ENCODE results near the gene COQ10A. TPM values are rescaled to one million over a fixed set of nuclear protein-coding genes. Genes with fewer than 3 reads are reported as not detected.

The COQ10A gene
- total and polyA plus RNA-seq, 4 donors = 3.2 to 40.7 (median 15.5) TPM

DNA sequence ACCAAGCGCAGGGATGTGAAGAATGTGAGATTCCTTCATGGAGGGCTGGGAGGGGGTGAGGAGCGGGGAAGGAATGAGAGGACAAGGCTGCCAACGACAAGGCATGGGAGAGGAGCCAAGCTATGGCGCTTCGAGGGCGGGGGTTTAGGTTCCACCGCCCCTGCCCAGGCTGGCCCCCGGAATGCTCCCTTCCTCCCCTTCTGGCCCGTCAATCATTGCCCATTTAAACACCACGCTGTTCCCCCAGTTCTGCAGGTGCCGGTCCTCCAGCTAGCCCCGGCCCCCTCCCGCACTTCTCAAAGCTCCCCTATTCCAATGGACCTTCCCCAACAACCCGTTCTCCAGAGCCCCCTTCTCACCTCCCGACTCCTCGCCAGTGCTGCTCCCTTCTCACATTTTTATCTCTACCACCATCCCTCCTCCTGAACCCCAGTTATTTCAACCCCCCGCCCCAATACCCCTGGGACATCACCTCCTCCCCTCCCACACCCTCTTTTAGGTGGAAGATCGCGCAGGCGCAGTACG is 45.4 kb upstream of the COQ10A start (continued):
- TF ChIP-seq, protein P1, sequence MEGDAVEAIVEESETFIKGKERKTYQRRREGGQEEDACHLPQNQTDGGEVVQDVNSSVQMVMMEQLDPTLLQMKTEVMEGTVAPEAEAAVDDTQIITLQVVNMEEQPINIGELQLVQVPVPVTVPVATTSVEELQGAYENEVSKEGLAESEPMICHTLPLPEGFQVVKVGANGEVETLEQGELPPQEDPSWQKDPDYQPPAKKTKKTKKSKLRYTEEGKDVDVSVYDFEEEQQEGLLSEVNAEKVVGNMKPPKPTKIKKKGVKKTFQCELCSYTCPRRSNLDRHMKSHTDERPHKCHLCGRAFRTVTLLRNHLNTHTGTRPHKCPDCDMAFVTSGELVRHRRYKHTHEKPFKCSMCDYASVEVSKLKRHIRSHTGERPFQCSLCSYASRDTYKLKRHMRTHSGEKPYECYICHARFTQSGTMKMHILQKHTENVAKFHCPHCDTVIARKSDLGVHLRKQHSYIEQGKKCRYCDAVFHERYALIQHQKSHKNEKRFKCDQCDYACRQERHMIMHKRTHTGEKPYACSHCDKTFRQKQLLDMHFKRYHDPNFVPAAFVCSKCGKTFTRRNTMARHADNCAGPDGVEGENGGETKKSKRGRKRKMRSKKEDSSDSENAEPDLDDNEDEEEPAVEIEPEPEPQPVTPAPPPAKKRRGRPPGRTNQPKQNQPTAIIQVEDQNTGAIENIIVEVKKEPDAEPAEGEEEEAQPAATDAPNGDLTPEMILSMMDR (IDR thresholded peaks at IDR 0.05; ENCODE audit: low read depth, low read length, missing input control) = no peak
- TF ChIP-seq, protein P2, sequence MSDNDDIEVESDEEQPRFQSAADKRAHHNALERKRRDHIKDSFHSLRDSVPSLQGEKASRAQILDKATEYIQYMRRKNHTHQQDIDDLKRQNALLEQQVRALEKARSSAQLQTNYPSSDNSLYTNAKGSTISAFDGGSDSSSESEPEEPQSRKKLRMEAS (IDR thresholded peaks at IDR 0.05) = no peak
- no peak for TF ChIP-seq FOXA2 (IDR thresholded peaks at IDR 0.05)
- TF ChIP-seq NR2F2 (IDR thresholded peaks at IDR 0.05) = no peak
- no peak for TF ChIP-seq GABPA (IDR thresholded peaks at IDR 0.05 in 1 of 2, conservative IDR thresholded peaks at IDR 0.05 in 1 of 2)
- no peak for TF ChIP-seq YY1 (IDR thresholded peaks at IDR 0.05)
- TF ChIP-seq HNF4A (conservative IDR thresholded peaks at IDR 0.05) = no peak
- TF ChIP-seq EGR1 (IDR thresholded peaks at IDR 0.05; ENCODE audit: low read depth in 2 of 2) = no peak
- no peak for TF ChIP-seq HNF4G (IDR thresholded peaks at IDR 0.05)

DNA sequence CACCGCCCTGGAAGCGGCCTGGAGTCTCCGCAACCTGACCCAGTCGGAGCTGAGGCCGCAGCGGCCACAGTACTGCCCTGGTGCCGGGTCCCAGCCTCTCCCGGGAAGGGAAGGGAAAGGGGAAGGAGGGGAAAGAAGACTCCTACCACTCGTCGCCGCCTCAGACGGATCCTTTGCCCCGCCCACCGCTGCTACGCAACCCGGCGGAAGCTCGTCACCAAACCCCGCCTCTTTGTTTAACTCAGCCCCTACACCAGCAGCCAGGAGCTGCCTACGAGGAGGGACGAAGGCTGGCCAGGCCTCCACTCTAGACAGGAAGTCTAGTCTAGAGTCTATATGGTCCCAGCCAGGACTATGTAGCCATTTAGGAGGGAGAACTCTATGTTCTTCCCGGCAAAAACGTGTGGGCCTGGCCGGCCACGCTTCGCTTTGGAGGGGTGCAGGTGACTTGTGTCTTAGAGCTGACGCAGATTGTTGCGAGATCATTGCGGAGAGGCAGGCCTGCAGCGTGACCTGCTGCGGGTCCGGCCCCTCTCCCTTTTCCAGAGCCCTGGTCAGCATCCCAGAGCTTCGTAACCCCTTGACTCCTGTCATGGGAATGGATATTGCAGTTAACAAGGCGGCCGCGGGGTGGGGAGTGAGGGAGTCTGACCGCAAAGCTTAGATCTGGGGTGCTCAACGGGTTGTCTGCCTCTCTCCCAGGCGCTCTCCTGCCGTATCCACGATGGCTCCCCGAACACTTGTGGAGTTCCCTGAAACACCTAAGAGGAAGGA is 44.8 kb upstream of the COQ10A start, which contains the start of gene RNF41:
Gene RNF41 (minus strand): TSS at position 166 of the 774 bp plus-strand sequence. CDS start 7,875 bp downstream, outside the sequence.
- H3K27me3 ChIP-seq (ENCODE audit: control insufficient read depth in 4 of 4, insufficient read depth in 4 of 4, low read length in 3 of 4) = no peaks in the 10 kb centered on the region
- H3K4me1 ChIP-seq (ENCODE audit: control insufficient read depth in 4 of 4, insufficient read depth in 4 of 4, low read length in 3 of 4) = peaks cover 4 to 42% (median 31%) of the 10 kb centered on the region in 4 donors
- TF ChIP-seq, protein P1 (IDR thresholded peaks at IDR 0.05; ENCODE audit: low read depth, low read length, missing input control) = no peak
- TF ChIP-seq JUND (IDR thresholded peaks at IDR 0.05) (peak in 1 of 2 donors; percentile 30), HNF4A (conservative IDR thresholded peaks at IDR 0.05) (peak; percentile 16 to 38), RXRA (IDR thresholded peaks at IDR 0.05) (peak; percentile 34 to 59), EGR1 (IDR thresholded peaks at IDR 0.05; ENCODE audit: low read depth in 2 of 2) (no peak), GABPA (IDR thresholded peaks at IDR 0.05 in 1 of 2, conservative IDR thresholded peaks at IDR 0.05 in 1 of 2) (peak; percentile 57 to 92), TAF1 (conservative IDR thresholded peaks at IDR 0.05) (peak; percentile 84), HNF4G (IDR thresholded peaks at IDR 0.05) (no peak), YY1 (IDR thresholded peaks at IDR 0.05) (peak; percentile 87), FOXA2 (IDR thresholded peaks at IDR 0.05) (no peak), RAD21 (IDR thresholded peaks at IDR 0.05) (peak in 1 of 2 donors; percentile 34), SP1 (IDR thresholded peaks at IDR 0.05) (peak; percentile 72), FOXA1 (IDR thresholded peaks at IDR 0.05) (no peak), NR2F2 (IDR thresholded peaks at IDR 0.05) (no peak)
- TF ChIP-seq, protein P3, sequence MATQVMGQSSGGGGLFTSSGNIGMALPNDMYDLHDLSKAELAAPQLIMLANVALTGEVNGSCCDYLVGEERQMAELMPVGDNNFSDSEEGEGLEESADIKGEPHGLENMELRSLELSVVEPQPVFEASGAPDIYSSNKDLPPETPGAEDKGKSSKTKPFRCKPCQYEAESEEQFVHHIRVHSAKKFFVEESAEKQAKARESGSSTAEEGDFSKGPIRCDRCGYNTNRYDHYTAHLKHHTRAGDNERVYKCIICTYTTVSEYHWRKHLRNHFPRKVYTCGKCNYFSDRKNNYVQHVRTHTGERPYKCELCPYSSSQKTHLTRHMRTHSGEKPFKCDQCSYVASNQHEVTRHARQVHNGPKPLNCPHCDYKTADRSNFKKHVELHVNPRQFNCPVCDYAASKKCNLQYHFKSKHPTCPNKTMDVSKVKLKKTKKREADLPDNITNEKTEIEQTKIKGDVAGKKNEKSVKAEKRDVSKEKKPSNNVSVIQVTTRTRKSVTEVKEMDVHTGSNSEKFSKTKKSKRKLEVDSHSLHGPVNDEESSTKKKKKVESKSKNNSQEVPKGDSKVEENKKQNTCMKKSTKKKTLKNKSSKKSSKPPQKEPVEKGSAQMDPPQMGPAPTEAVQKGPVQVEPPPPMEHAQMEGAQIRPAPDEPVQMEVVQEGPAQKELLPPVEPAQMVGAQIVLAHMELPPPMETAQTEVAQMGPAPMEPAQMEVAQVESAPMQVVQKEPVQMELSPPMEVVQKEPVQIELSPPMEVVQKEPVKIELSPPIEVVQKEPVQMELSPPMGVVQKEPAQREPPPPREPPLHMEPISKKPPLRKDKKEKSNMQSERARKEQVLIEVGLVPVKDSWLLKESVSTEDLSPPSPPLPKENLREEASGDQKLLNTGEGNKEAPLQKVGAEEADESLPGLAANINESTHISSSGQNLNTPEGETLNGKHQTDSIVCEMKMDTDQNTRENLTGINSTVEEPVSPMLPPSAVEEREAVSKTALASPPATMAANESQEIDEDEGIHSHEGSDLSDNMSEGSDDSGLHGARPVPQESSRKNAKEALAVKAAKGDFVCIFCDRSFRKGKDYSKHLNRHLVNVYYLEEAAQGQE (IDR thresholded peaks at IDR 0.05) = peak; percentile 90
- TF ChIP-seq, protein P4, sequence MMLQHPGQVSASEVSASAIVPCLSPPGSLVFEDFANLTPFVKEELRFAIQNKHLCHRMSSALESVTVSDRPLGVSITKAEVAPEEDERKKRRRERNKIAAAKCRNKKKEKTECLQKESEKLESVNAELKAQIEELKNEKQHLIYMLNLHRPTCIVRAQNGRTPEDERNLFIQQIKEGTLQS (IDR thresholded peaks at IDR 0.05) = no peak
- TF ChIP-seq, protein P2 (IDR thresholded peaks at IDR 0.05) = peak; percentile 48
- TF ChIP-seq, protein P5, sequence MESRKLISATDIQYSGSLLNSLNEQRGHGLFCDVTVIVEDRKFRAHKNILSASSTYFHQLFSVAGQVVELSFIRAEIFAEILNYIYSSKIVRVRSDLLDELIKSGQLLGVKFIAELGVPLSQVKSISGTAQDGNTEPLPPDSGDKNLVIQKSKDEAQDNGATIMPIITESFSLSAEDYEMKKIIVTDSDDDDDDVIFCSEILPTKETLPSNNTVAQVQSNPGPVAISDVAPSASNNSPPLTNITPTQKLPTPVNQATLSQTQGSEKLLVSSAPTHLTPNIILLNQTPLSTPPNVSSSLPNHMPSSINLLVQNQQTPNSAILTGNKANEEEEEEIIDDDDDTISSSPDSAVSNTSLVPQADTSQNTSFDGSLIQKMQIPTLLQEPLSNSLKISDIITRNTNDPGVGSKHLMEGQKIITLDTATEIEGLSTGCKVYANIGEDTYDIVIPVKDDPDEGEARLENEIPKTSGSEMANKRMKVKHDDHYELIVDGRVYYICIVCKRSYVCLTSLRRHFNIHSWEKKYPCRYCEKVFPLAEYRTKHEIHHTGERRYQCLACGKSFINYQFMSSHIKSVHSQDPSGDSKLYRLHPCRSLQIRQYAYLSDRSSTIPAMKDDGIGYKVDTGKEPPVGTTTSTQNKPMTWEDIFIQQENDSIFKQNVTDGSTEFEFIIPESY (IDR thresholded peaks at IDR 0.05) = no peak
- H3K9me3 ChIP-seq (ENCODE audit: control insufficient read depth in 4 of 4, low read length in 3 of 4) = no peaks in the 10 kb centered on the region
- H3K4me3 ChIP-seq (ENCODE audit: low read depth in 1 of 3, low read length in 3 of 3) = peak within 1 kb of the TSS; percentile 77 to 98 (median 81)
- H3K9ac ChIP-seq (ENCODE audit: low read depth in 1 of 2, low read length in 2 of 2) = peak within 1 kb of the TSS; percentile 71 to 97
- H3K27ac ChIP-seq (ENCODE audit: low read depth in 1 of 2, low read length in 2 of 2) = peak within 1 kb of the TSS; percentile 85 to 98
- DNase-seq (ENCODE audit: low spot score) = peak; percentile 97
- no peaks in the 10 kb centered on the region for H3K36me3 ChIP-seq (ENCODE audit: control insufficient read depth in 4 of 4, insufficient read depth in 3 of 4, low read depth in 1 of 4, low read length in 3 of 4)
- 2% methylated on average over 42 of the region's 42 CpGs for WGBS
